Fibroblast of upper back skin (primary cell): ENCODE results near the gene OAT.
"Not testable (repeated sequence)": the region's sequence is repeated elsewhere in the genome, so short reads cannot be mapped to it uniquely, and the experiment has no call there.

Source experiments
- DNase-seq: peaks from one replicate; pipeline ENCODE4 v3.0.0-alpha.2; 2013

OAT gene

DNA sequence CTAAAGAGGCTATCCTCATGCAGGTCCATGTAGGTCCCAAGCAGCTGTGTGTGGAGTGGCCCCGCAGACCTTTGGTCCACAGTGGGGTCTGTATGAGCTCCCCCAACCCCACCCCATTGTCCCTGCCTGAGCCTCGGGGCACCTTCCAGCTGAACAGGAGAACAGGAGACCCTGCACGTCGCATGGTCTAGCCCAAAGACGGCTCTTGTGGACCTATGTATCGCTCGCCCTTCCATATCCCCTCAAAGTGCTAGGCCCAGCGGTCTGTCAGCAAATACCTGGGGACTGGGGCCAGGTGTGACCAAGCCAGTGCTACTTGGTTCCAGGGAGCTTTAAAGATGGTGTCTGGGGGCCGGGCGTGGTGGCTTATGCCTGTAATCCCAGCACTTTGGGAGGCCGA is 43.0 kb downstream of the OAT start:
- DNase-seq, result no peak

GRCh38 chr10:124375353-124375614 is 43.4 kb downstream of the OAT start:
- DNase-seq, result no peak

- DNase-seq, result no peak
Observed at GRCh38 chr10:124374535-124375352, 44.0 kb downstream of the OAT start.

- no peak for DNase-seq
Observed at GRCh38 chr10:124372899-124373298, 45.8 kb downstream of the OAT start.

DNA sequence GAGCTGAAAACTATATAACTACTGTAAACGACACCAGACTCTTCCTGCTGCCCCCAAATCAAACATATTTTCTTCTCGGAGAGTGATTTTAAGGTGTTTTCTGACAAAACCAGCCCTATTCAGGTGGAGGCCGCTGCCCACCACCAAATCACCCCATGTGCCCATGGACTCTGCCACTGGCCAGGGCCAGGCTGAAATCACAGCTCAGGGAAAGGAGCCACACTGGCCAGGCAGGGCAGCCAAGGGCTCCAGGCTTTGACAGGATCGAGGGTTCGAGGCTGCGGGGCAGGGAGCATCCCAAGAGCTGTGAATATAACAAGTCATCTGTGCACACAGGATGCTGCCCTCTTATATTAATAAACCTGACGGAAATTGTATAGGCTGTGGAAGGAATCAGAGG is 48.3 kb downstream of the OAT start:
- no peak for DNase-seq

GRCh38 chr10:124369986-124370385 is 48.7 kb downstream of the OAT start:
- DNase-seq, result no peak

DNA sequence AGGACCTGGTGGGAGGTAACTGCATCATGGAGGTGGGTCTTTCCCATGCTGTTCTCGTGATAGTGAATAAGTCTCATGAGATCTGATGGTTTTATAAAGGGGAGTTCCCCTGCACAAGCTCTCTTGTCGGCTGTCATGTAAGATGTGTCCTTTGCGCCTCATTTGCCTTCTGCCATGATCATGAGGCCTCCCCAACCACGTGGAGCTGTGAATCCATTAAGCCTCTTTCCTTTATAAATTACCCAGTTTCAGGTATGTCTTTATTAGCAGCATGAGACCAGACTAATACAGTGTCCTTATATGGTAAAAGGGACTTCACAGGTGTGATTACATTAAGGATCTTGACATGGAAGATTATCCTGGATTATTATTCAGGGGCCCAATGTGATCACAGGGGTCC is 49.2 kb downstream of the OAT start:
- DNase-seq, result not testable (repeated sequence)

DNA sequence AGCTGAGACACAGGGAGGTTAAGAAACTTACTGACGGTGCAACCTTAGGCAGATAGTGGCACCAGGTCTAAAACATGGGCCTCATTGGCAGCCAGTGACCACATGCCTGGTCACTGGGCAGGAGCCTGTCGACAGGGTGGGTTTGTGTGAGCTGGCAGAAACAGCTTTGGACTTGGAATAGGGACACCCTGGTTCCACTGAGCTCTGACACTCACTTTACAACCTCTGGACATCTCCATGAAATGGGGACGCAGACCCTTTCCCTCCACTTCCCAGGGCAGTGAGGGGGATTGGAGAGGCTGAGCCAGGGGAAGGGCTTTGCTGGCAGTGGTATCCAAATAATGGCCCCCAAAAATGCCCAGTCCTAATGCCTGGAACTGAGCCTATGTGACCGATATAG is 49.7 kb downstream of the OAT start:
- DNase-seq, result no peak

DNA sequence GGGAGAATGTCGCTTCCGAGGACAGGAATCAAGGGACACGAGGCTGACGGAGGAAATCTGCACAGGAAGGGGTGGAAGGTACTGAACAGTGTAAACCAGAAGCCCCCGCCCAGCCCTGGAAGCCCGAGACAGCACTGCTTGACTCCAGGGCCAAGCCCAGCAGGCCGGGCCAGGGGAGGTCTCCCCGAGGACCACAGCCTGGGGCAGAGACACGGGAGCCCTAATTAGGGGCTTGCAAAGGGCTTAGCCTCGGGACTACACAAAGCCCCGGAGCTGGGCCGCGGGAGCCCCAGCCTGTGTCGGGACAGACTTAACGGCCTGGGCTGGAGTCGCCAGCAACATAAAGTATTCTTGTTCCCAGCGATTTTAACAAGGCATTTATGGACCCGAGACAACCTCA is 50.8 kb downstream of the OAT start:
- DNase-seq, result no peak

DNA sequence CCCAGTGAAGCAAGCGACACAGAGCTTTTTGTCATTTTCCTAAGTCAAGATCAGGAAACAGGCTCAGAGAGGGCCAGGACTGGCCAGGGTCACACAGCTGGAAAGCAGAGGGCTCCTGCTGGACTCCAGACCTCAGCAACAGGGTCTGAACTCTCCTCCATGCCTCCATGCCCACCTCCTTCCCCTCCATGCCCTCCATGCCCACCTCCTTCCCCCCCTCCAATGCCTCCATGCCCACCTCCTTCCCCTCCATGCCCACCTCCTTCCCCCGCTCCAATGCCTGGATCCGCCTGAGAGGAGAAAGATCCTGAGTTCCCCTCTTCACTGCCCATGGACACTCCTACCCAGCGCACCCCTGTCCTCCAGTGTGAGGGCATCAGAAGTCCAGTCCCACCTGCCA is 51.3 kb downstream of the OAT start:
- DNase-seq, result no peak

DNA sequence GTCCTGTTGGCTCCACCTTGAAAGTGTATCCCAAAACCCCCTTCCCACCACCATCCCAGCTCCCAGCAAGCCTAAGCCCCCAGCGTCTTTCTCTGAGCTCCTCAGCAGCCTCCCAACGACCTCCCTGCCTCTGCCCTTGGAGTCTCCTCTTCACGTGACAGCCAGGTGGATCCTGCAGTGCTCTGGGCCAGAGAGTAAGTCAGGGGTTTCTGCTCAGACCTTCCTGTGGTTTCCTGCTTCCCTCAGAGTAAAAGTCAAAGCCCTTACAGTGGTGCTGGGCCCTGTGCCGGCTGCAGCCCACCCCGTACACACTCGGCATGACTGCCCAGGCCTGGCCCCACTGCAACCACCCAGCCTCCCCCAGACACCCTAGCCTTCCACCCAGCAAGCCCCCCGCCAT is 51.9 kb downstream of the OAT start:
- DNase-seq, result no peak

GRCh38 chr10:124366343-124366742 is 52.4 kb downstream of the OAT start:
- no peak for DNase-seq

DNA sequence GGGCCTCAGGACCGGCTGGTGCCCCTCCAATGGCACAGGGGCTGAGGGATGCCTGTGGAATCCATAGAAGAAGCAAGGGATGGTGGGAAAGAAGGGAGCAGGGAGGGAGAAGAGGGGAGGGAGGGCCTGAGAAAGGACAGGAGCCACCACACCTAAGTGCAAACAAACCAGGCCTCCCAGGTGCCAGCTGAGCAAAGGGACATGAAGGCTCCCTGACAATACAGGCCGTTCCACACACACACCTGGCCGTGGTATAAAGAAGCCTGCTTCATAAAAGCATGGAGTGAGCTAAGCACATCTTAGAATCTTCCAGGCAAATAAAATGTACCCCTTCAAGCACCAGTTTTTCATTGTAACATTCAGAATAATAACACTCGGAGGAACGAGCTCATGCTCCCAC is 54.0 kb downstream of the OAT start:
- DNase-seq, result no peak

GRCh38 chr10:124362568-124362967 is 56.2 kb downstream of the OAT start:
- no peak for DNase-seq

DNA sequence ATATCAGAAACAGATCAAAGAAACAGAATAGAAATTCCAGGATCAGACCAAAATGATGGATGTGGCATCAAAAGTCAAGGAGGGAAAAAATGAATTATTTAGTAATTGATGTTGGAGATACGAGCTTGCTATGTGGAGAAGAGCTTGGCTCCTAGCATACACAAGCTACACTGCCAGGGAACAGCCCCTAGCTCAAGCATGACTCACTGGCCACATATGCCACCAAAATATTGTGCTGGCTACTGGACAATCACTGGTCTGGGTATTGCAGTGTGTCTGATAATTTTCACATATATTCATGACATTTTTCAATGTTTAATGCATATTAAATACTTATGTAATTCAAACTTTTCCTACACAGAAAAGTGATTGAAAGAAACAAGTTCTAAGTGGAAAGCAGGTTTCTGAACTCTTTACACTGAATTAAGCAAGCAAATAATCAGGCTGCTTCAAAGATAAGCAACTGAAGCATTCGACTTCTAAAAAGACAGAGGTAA is 59.3 kb downstream of the OAT start:
- no peak for DNase-seq

DNA sequence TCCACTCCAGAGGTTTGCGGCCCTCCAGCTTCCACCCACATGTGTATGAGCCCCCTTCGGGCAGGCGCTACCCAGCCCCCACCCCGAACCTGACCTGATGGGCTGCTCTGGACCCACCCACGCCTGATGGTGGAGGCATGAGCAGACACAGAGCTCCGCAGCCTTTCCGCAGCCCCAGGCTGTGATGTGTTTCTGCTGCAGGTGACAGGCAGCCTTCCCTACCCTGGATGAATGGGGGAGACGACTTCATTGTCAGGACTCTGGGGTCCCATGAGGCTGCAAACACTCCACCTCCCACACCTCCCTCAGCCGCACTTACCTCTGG is 61.2 kb downstream of the OAT start:
- DNase-seq, result no peak

GRCh38 chr10:124356701-124357560 is 61.8 kb downstream of the OAT start:
- no peak for DNase-seq

GRCh38 chr10:124354411-124355382 is 64.0 kb downstream of the OAT start:
- peak; percentile 71 for DNase-seq

- no peak for DNase-seq
Observed at GRCh38 chr10:124353896-124354295, 64.8 kb downstream of the OAT start.

GRCh38 chr10:124353091-124353815 is 65.5 kb downstream of the OAT start:
- no peak for DNase-seq

GRCh38 chr10:124351481-124352220 is 67.1 kb downstream of the OAT start:
- no peak for DNase-seq

DNA sequence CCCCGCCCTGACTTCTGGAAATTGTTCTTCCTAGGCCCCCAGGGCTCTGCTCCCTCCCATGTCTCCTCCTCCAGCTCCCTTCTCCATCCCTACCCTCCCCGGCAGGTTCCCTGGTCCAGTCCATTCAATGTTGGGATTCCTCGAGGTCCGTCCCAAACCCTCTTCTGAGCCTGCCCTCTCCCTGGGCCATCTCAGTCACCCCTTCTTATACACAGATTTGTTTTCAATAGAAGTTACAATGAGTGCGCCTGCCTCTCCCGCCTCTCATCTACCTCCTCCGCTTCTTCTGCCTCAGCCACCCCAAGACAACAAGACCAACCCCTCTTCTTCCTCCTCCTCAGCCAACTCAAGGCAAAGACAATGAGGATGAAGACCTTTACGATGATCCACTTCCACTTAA is 67.9 kb downstream of the OAT start:
- DNase-seq, result no peak
